ENCODE results near the gene COPS8.

Gene COPS8

DNA sequence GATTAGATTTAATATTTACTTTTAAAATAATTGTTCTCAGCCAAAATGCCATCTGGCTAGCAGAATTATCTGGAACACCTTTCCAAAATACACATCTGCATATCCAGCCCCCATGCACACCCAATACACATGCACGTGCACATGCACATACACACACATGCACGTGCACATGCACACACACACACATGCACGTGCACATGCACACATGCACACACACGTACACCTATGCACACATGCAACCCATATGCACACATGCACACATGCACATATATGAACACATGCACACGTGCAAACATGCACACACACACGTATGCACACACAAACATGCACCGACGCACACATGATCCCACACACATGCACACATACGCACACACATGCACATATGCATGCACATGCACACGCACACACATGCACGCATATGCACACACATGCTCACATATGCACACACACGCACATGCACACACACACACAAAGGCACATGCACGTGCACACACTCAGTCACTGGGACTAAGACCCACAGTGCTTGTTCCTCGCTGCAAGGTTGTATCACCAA is 53.5 kb downstream of the COPS8 start:
- no peaks in the 10 kb centered on the region for H3K36me3 ChIP-seq (ENCODE audit: insufficient read depth, insufficient read length, low read length)
- DNase-seq (ENCODE audit: low read depth, low spot score) = no peak

DNA sequence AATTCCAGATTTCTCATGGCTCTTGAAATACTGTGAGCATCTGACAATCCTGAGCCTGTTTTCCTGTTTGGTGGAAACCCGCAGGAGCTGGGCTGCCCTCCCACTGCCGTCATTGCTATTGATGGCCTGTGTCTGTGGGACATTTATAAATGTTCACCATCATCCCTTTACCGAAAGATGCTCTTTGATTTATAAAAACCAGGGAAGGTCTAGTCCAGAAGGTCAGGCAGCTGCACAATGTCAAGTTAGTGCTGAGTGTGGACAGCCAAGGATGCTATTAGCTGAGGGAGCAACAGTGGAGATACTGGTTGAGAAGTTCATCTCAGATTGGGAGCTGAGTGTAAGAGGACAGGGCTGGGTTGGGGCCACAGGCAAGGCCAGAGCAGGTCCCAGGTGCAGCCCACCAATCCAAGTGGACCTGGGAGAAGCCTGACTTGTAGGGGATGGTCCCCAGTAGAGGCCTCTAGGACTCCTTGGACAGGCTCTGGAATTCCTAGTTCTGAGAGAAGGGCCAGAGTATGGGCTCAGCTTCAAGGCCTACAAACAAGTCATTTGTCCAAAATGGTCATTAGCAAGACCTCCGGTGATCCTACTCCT is 55.1 kb downstream of the COPS8 start:
- TF ChIP-seq SUZ12 (IDR thresholded peaks at IDR 0.05; ENCODE audit: extremely low read depth, insufficient read depth, insufficient read length) (no peak), YY1 (IDR thresholded peaks at IDR 0.05; ENCODE audit: insufficient read depth, insufficient read length) (no peak), ZNF274 (IDR thresholded peaks at IDR 0.05; ENCODE audit: low read depth, low read length) (no peak)
- H3K4me3 ChIP-seq (ENCODE audit: insufficient read length, low read depth) = no peak overlapping the region
- H3K9ac ChIP-seq (ENCODE audit: insufficient read length, low read depth) = no peak overlapping the region
- DNase-seq (ENCODE audit: low read depth, low spot score) = no peak
- H3K9me3 ChIP-seq (ENCODE audit: insufficient read depth, low read length) = peaks cover 7% of the 10 kb centered on the region; the same call in 1 of the 2 replicates
- no peaks in the 10 kb centered on the region for H3K36me3 ChIP-seq (ENCODE audit: insufficient read depth, insufficient read length, low read length)
- H3K4me1 ChIP-seq (ENCODE audit: insufficient read depth, insufficient read length) = no peaks in the 10 kb centered on the region
- no peaks in the 10 kb centered on the region for H3K27me3 ChIP-seq (ENCODE audit: insufficient read depth, insufficient read length)

More for the DNA sequence above, 53.5 kb downstream of the COPS8 start:
- no peak overlapping the region for H3K9ac ChIP-seq (ENCODE audit: insufficient read length, low read depth)
- no peak overlapping the region for H3K4me3 ChIP-seq (ENCODE audit: insufficient read length, low read depth)
- H3K9me3 ChIP-seq (ENCODE audit: insufficient read depth, low read length) = no peaks in the 10 kb centered on the region
- no peaks in the 10 kb centered on the region for H3K27me3 ChIP-seq (ENCODE audit: insufficient read depth, insufficient read length)
- TF ChIP-seq ZNF274 (IDR thresholded peaks at IDR 0.05; ENCODE audit: low read depth, low read length) (no peak), SUZ12 (IDR thresholded peaks at IDR 0.05; ENCODE audit: extremely low read depth, insufficient read depth, insufficient read length) (no peak), YY1 (IDR thresholded peaks at IDR 0.05; ENCODE audit: insufficient read depth, insufficient read length) (no peak)
- H3K4me1 ChIP-seq (ENCODE audit: insufficient read depth, insufficient read length) = no peaks in the 10 kb centered on the region

DNA sequence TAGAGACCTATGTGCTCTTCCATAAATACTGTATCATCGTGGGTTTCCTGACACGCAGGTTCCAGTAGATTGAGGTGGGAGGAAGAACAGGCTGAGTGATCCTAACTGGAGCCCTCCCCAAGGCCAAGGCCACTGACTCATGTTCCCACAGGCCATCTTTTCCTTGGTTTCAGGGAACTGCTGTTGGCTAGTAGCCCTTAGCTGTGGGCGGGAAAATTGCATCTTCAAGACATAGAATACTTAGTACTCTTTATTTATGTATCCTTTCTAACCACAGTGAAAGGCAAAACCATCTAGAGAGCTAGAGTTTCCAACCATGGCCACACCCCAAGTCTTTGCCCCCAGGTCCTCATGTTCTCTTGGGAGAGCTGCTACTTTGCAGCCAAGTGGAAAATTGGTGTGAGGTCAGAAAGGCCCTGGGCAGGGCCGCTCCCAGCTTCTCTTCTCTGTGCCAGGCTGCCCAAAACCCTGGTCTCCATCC is 55.9 kb downstream of the COPS8 start:
- H3K4me1 ChIP-seq (ENCODE audit: insufficient read depth, insufficient read length) = no peaks in the 10 kb centered on the region
- H3K36me3 ChIP-seq (ENCODE audit: insufficient read depth, insufficient read length, low read length) = no peaks in the 10 kb centered on the region
- no peak overlapping the region for H3K4me3 ChIP-seq (ENCODE audit: insufficient read length, low read depth)
- no peak for DNase-seq (ENCODE audit: low read depth, low spot score)
- H3K9me3 ChIP-seq (ENCODE audit: insufficient read depth, low read length) = peaks cover 15% of the 10 kb centered on the region
- TF ChIP-seq ZNF274 (IDR thresholded peaks at IDR 0.05; ENCODE audit: low read depth, low read length) = no peak
- TF ChIP-seq SUZ12 (IDR thresholded peaks at IDR 0.05; ENCODE audit: extremely low read depth, insufficient read depth, insufficient read length) = no peak
- TF ChIP-seq YY1 (IDR thresholded peaks at IDR 0.05; ENCODE audit: insufficient read depth, insufficient read length) = no peak
- no peak overlapping the region for H3K9ac ChIP-seq (ENCODE audit: insufficient read length, low read depth)
- H3K27me3 ChIP-seq (ENCODE audit: insufficient read depth, insufficient read length) = no peaks in the 10 kb centered on the region

DNA sequence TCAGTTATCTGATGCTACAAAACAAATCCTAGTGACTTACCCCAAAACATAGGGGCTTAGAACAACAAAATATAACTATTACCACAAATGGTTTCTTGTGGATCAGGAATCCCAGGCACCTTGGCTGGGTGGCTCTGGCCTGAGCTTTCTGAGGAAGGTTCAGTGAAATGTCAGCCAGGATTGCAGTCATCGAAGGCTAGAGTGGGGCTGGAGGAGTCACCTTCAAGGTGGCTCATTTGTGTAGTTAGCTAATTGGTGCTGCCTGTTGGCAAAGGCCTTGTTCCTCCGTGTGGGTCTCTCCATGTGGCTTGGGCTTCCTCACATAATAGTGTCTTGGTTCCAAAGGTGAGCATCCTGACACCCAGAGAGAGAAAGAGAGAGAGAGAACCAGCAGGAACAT is 57.4 kb downstream of the COPS8 start:
- no peak for DNase-seq (ENCODE audit: low read depth, low spot score)
- Histone ChIP-seq H3K4me1 (ENCODE audit: insufficient read depth, insufficient read length) (no peaks in the 10 kb centered on the region), H3K4me3 (ENCODE audit: insufficient read length, low read depth) (no peak overlapping the region), H3K36me3 (ENCODE audit: insufficient read depth, insufficient read length, low read length) (no peaks in the 10 kb centered on the region), H3K27me3 (ENCODE audit: insufficient read depth, insufficient read length) (no peaks in the 10 kb centered on the region), H3K9ac (ENCODE audit: insufficient read length, low read depth) (no peak overlapping the region), H3K9me3 (ENCODE audit: insufficient read depth, low read length) (peaks cover 30% of the 10 kb centered on the region)
- TF ChIP-seq SUZ12 (IDR thresholded peaks at IDR 0.05; ENCODE audit: extremely low read depth, insufficient read depth, insufficient read length) = no peak
- no peak for TF ChIP-seq YY1 (IDR thresholded peaks at IDR 0.05; ENCODE audit: insufficient read depth, insufficient read length)
- no peak for TF ChIP-seq ZNF274 (IDR thresholded peaks at IDR 0.05; ENCODE audit: low read depth, low read length)

DNA sequence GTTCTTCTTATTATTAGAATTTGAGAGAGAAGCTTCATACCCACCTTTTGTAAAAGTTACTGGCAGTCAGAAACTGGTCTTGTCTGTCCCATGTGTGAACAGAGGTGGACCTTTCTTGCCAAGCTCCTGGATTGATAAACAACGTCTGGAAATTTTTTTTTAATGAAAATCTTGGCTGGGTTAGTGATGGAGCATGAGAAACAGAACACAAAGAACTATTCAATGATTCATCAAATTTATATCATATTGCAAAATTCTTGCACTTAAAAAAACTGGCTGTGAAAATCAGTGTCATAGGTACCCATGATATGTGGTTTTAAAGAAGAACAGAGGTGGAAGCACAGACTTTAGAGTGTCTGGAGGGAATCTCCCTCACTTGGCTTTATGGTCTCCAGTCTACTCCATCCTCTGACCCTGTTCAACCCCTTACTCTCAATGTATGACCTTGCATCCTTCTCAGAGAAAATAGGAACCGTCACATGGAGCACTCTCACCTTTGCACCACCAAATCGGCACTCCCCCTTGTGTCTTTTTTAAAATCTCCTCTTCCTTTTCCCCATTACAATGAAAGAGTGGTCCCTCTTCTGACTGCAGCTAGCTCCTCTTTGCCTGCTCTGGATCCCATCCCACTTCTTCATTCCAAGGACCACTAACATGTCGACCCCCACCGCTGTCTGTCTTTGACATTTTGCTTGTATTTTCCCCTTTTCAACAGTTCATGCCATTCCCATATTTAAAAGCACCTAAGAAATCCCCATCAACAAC is 58.2 kb downstream of the COPS8 start:
- TF ChIP-seq SUZ12 (IDR thresholded peaks at IDR 0.05; ENCODE audit: extremely low read depth, insufficient read depth, insufficient read length) (no peak), ZNF274 (IDR thresholded peaks at IDR 0.05; ENCODE audit: low read depth, low read length) (no peak), YY1 (IDR thresholded peaks at IDR 0.05; ENCODE audit: insufficient read depth, insufficient read length) (no peak)
- H3K9ac ChIP-seq (ENCODE audit: insufficient read length, low read depth) = no peak overlapping the region
- H3K4me1 ChIP-seq (ENCODE audit: insufficient read depth, insufficient read length) = no peaks in the 10 kb centered on the region
- H3K27me3 ChIP-seq (ENCODE audit: insufficient read depth, insufficient read length) = no peaks in the 10 kb centered on the region
- no peak for DNase-seq (ENCODE audit: low read depth, low spot score)
- H3K9me3 ChIP-seq (ENCODE audit: insufficient read depth, low read length) = peaks cover 34% of the 10 kb centered on the region
- H3K36me3 ChIP-seq (ENCODE audit: insufficient read depth, insufficient read length, low read length) = no peaks in the 10 kb centered on the region
- no peak overlapping the region for H3K4me3 ChIP-seq (ENCODE audit: insufficient read length, low read depth)

DNA sequence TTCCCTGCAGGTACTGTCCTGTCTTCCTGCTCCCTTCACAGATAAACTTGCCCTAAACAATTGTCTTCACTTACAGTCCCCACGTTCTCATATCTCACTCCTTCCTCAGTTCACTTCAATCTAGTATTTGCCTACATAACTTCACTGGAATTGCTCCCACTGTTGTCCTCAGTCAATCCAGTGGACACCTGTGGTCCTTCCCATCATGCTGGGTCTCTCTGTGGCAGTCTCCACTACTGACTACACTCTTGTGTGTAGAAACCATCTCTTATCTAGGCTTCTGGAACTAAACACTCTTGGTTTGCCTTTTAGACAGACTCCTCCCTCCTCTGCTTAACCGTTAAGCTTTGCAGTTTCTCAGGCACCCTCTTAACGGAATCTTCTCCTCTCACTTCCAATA is 58.8 kb downstream of the COPS8 start:
- Histone ChIP-seq H3K9me3 (ENCODE audit: insufficient read depth, low read length) (peaks cover 34% of the 10 kb centered on the region), H3K9ac (ENCODE audit: insufficient read length, low read depth) (no peak overlapping the region), H3K4me1 (ENCODE audit: insufficient read depth, insufficient read length) (no peaks in the 10 kb centered on the region), H3K4me3 (ENCODE audit: insufficient read length, low read depth) (no peak overlapping the region), H3K36me3 (ENCODE audit: insufficient read depth, insufficient read length, low read length) (no peaks in the 10 kb centered on the region), H3K27me3 (ENCODE audit: insufficient read depth, insufficient read length) (no peaks in the 10 kb centered on the region)
- DNase-seq (ENCODE audit: low read depth, low spot score) = no peak
- no peak for TF ChIP-seq YY1 (IDR thresholded peaks at IDR 0.05; ENCODE audit: insufficient read depth, insufficient read length)
- TF ChIP-seq SUZ12 (IDR thresholded peaks at IDR 0.05; ENCODE audit: extremely low read depth, insufficient read depth, insufficient read length) = no peak

DNA sequence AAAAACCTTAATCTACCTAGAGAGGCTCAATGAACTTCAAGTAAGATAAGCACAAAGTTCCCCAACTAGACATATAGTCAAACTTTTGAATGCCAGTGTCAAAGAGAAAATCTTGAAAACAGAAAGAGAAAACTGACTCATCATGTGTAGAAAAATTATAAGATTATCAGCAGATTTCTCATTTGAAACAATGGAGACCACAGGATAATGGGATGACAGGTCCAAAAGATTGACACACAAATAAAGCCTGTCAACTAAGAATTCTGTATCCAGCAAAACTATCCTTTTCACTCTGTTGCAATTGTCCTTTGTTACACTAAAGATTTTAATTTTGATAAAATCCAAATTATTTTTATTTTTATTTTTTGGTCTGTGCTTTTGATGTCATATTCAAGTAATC is 61.6 kb downstream of the COPS8 start:
- no peaks in the 10 kb centered on the region for H3K36me3 ChIP-seq (ENCODE audit: insufficient read depth, insufficient read length, low read length)
- no peaks in the 10 kb centered on the region for H3K27me3 ChIP-seq (ENCODE audit: insufficient read depth, insufficient read length)

More for the DNA sequence above, 61.6 kb downstream of the COPS8 start:
- peaks cover 34% of the 10 kb centered on the region for H3K9me3 ChIP-seq (ENCODE audit: insufficient read depth, low read length)
- TF ChIP-seq YY1 (IDR thresholded peaks at IDR 0.05; ENCODE audit: insufficient read depth, insufficient read length) = no peak
- TF ChIP-seq ZNF274 (IDR thresholded peaks at IDR 0.05; ENCODE audit: low read depth, low read length) = no peak
- no peak for TF ChIP-seq SUZ12 (IDR thresholded peaks at IDR 0.05; ENCODE audit: extremely low read depth, insufficient read depth, insufficient read length)
- H3K4me1 ChIP-seq (ENCODE audit: insufficient read depth, insufficient read length) = peaks cover 3% of the 10 kb centered on the region
- no peak overlapping the region for H3K4me3 ChIP-seq (ENCODE audit: insufficient read length, low read depth)
- no peak overlapping the region for H3K9ac ChIP-seq (ENCODE audit: insufficient read length, low read depth)
- no peak for DNase-seq (ENCODE audit: low read depth, low spot score)
